ENCODE measurements around the gene BRD3. TPM values are rescaled to one million over a fixed set of nuclear protein-coding genes. Genes with fewer than 3 reads are reported as not detected.

The BRD3 gene
- total and polyA plus RNA-seq, 2 of the 8 experiments (the other 6 are each of a cell fraction or from before 2014, with no cell fraction given) = 31.0 to 82.7 TPM

GRCh38 chr9:134069480-134070399 is 1.9 kb upstream of the BRD3 start:
- Histone ChIP-seq H2AK5ac (ENCODE audit: low read depth, low read length) (0 out of 2 replicates have a peak overlapping the region, but pooled peaks have one; percentile 20), H2BK12ac (ENCODE audit: low read depth, low read length) (no peak overlapping the region), H2BK5ac (ENCODE audit: low read depth, low read length) (no peak overlapping the region), H2BK20ac (ENCODE audit: low read length) (no peak overlapping the region), H3K14ac (ENCODE audit: insufficient read length) (no peak overlapping the region), H4K91ac (replicated peaks; ENCODE audit: insufficient read length, low read length) (no peak overlapping the region), H3K27me3 (replicated peaks in 1 of 4; ENCODE audit: control insufficient read depth in 3 of 4, extremely low read depth in 1 of 4, insufficient read depth in 3 of 4, low read length in 3 of 4) (peaks cover 0 to 13% (median 10%) of the 10 kb centered on the region in 4 experiments; a peak in 3 of 7 replicates), H3K4me3 (ENCODE audit: extremely low read depth in 1 of 4, insufficient read depth in 2 of 4, low read depth in 3 of 4, low read length in 4 of 4) (no peak overlapping the region), H4K5ac (ENCODE audit: insufficient read length, low read depth, low read length) (no peak overlapping the region), H2BK120ac (replicated peaks; ENCODE audit: low read depth, low read length) (no peak overlapping the region), H3K9ac (replicated peaks in 1 of 4; ENCODE audit: extremely low read depth in 1 of 4, low read depth in 3 of 4, low read length in 3 of 4) (no peak overlapping the region), H3K9me3 (ENCODE audit: insufficient read depth in 2 of 2, low read depth in 1 of 2, low read length in 1 of 2) (peaks cover 3 to 11% of the 10 kb centered on the region in 2 experiments; a peak in 3 of 4 replicates), H3K4me2 (ENCODE audit: insufficient read depth in 1 of 2, low read depth in 2 of 2, low read length in 2 of 2) (peak overlapping the region in 1 of 2 experiments; percentile 34; a peak in 1 of 4 replicates), H2BK15ac (ENCODE audit: low read length) (no peak overlapping the region), H3K79me2 (ENCODE audit: control insufficient read depth in 1 of 2, insufficient read depth in 2 of 2, low read length in 2 of 2) (peaks cover 15 to 25% of the 10 kb centered on the region in 2 experiments), H3K36me3 (ENCODE audit: control insufficient read depth in 2 of 4, insufficient read depth in 4 of 4, low read length in 3 of 4) (no peaks in the 10 kb centered on the region), H3K79me1 (ENCODE audit: low read depth, low read length) (peaks cover 6% of the 10 kb centered on the region; the same call in 1 of the 2 replicates), H3K18ac (ENCODE audit: extremely low read depth, low read length) (no peak overlapping the region), H3K23ac (ENCODE audit: insufficient read length) (no peak overlapping the region), H4K20me1 (replicated peaks in 1 of 2; ENCODE audit: control insufficient read depth in 1 of 2, insufficient read depth in 2 of 2, low read length in 2 of 2) (peaks cover 8 to 14% of the 10 kb centered on the region in 2 experiments), H3K27ac (ENCODE audit: low read depth, low read length) (no peak overlapping the region), H3K4ac (replicated peaks; ENCODE audit: insufficient read length, low read depth, low read length) (peak overlapping the region; percentile 38), H3K56ac (replicated peaks; ENCODE audit: insufficient read length, low read depth, low read length) (no peak overlapping the region), H4K8ac (ENCODE audit: extremely low read depth, insufficient read depth, low read length) (peak overlapping the region; percentile 41; the same call in 1 of the 2 replicates), H3K4me1 (replicated peaks in 1 of 4; ENCODE audit: control insufficient read depth in 3 of 4, insufficient read depth in 4 of 4, low read length in 3 of 4) (peaks cover 0 to 5% (median 4%) of the 10 kb centered on the region in 4 experiments; a peak in 5 of 7 replicates), H2AFZ (ENCODE audit: low read length) (no peak overlapping the region), H3K23me2 (ENCODE audit: low read depth, low read length) (peaks cover 5% of the 10 kb centered on the region)
- ChIA-PET POLR2A (ENCODE audit: partially characterized antibody) (no interaction called here), CTCF (ENCODE audit: partially characterized antibody) (interaction anchor here (1.4 kb wide), 1 partner anchor 94 kb away, joined by 3 read pairs; no protein-coding TSS in a partner anchor)
- WGBS, 2 experiments (ENCODE audit: extremely low coverage in 1 of 2, insufficient coverage in 1 of 2, insufficient read length in 1 of 2, insufficient replicate concordance in 2 of 2, low coverage in 1 of 2, low lambda C conversion rate in 2 of 2, missing lambda C conversion rate in 1 of 2) = 78% methylated on average over 11 of the region's 12 CpGs; no CpG with 5 or more reads in 1 of the 2 experiments
- DNase-seq (ENCODE audit: low read depth in 1 of 2, low spot score in 2 of 2) = no peak
- FAIRE-seq = no peak
- TF ChIP-seq NRF1 (IDR thresholded peaks at IDR 0.05; ENCODE audit: low read depth, low read length) (no peak), KDM1A (IDR thresholded peaks at IDR 0.05; ENCODE audit: borderline replicate concordance, low read length) (no peak), NANOG (IDR thresholded peaks at IDR 0.05; ENCODE audit: insufficient read depth, low read depth, low read length, poor library complexity, severe bottlenecking) (no peak), POLR2AphosphoS5 (IDR thresholded peaks at IDR 0.05; ENCODE audit: low read depth, low read length) (no peak), FOSL1 (IDR thresholded peaks at IDR 0.05; ENCODE audit: insufficient read depth, low read depth, low read length) (no peak), SUZ12 (IDR thresholded peaks at IDR 0.05; ENCODE audit: low read length) (no peak), BCL11A (IDR thresholded peaks at IDR 0.05; ENCODE audit: low read depth in 2 of 2, low read length in 2 of 2) (no peak), CBX8 (IDR thresholded peaks at IDR 0.05; ENCODE audit: borderline replicate concordance, low read depth, low read length) (no peak), BRCA1 (IDR thresholded peaks at IDR 0.05; ENCODE audit: low read depth, low read length) (no peak)
